LNCAP (cell line): ENCODE data around the gene NR2F1.

ENCODE experiments used
- CTCF ChIP-seq: fragments of 450-650 bp; IDR thresholded peaks from 2 replicates; pipeline ENCODE4 v1.5.1; 2017; ENCODE audit warnings: mild to moderate bottlenecking

Gene NR2F1

GRCh38 chr5:93603078-93603792, 20.2 kb downstream of the NR2F1 start:
- no peak for TF ChIP-seq CTCF

- TF ChIP-seq CTCF = no peak
These were observed 21.0 kb downstream of the NR2F1 start for GRCh38 chr5:93603793-93604643.

- no peak for TF ChIP-seq CTCF
These were observed 21.9 kb downstream of the NR2F1 start for GRCh38 chr5:93604644-93605515.

GRCh38 chr5:93606382-93606752, 23.3 kb downstream of the NR2F1 start:
- no peak for TF ChIP-seq CTCF

- peak; percentile 71 for TF ChIP-seq CTCF
These were observed 24.6 kb downstream of the NR2F1 start for GRCh38 chr5:93607367-93608258.

- no peak for TF ChIP-seq CTCF
These were observed 25.8 kb downstream of the NR2F1 start for GRCh38 chr5:93608855-93609254.

- TF ChIP-seq CTCF = no peak
These were observed 26.7 kb downstream of the NR2F1 start for GRCh38 chr5:93609762-93610161.
